PC-3 (cell line): Measurements from ENCODE around the gene MDGA2. TPM values are rescaled to one million over a fixed set of nuclear protein-coding genes. Genes with fewer than 3 reads are reported as not detected.

ENCODE experiments used
- ATAC-seq: fragments of 200-7000 bp; cut with Tn5 transposase; 2 replicates; pipeline ENCODE4 v1.9.1; 2020; ENCODE audit warnings: mild to moderate bottlenecking, moderate library complexity
- BruUV-seq: library from RNA; stranded (reverse); fragments of 400-500 nt; replicated peaks from 2 replicates; lab custom pipeline; 2021; lab: Mats Ljungman, UMichigan
- CTCF ChIA-PET: fragments of 300-600 bp; sonication (Branson Sonifier 250); formaldehyde crosslinking; loops from one replicate; lab custom pipeline; 2022; ENCODE audit warnings: antibody characterized with exemption; lab: Charles Lee
- POLR2A ChIA-PET: fragments of 300-600 bp; sonication (Branson Sonifier 250); formaldehyde crosslinking; loops from one replicate; lab custom pipeline; 2022; ENCODE audit warnings: antibody characterized with exemption; ENCODE audit not compliant: unreplicated experiment; lab: Charles Lee
- DNase-seq: peaks from one replicate; pipeline ENCODE4 v3.0.0-alpha.2; 2015
- H2AFZ ChIP-seq: fragments of 300-600 bp; sonication (generic); 2 replicates; pipeline ENCODE4 v1.6.0; 2016; ENCODE audit warnings: antibody characterized with exemption, low read length
- H3F3A ChIP-seq: fragments of 300-600 bp; sonication (generic); one replicate; pipeline ENCODE4 v1.6.0; 2017; ENCODE audit warnings: antibody characterized with exemption, low read length, control low read depth, mild to moderate bottlenecking; ENCODE audit not compliant: unreplicated experiment
- H3K27ac ChIP-seq: fragments of 300-600 bp; sonication (generic); 2 replicates; pipeline ENCODE4 v1.5.1; 2016; ENCODE audit warnings: mild to moderate bottlenecking, low read length
- H3K27me3 ChIP-seq: fragments of 300-600 bp; sonication (generic); 2 replicates; pipeline ENCODE4 v1.6.1; 2016; ENCODE audit warnings: low read length, mixed read lengths
- H3K36me3 ChIP-seq: fragments of 300-600 bp; sonication (generic); 2 replicates; pipeline ENCODE4 v1.6.1; 2016; ENCODE audit warnings: low read depth, mixed run types, low read length, mixed read lengths
- H3K4me1 ChIP-seq: fragments of 300-600 bp; sonication (generic); 2 replicates; pipeline ENCODE4 v1.5.1; 2016; ENCODE audit warnings: low read length; ENCODE audit not compliant: insufficient read depth
- H3K4me2 ChIP-seq: fragments of 300-600 bp; sonication (generic); 2 replicates; pipeline ENCODE4 v1.6.0; 2016; ENCODE audit warnings: low read length
- H3K4me3 ChIP-seq: fragments of 300-600 bp; sonication (generic); 2 replicates; pipeline ENCODE4 v1.5.1; 2016; ENCODE audit warnings: mild to moderate bottlenecking, low read length, mixed read lengths
- H3K79me2 ChIP-seq: fragments of 300-600 bp; sonication (generic); 2 replicates; pipeline ENCODE4 v1.6.1; 2017; ENCODE audit warnings: low read length, mixed read lengths
- H3K9ac ChIP-seq: fragments of 300-600 bp; sonication (generic); 2 replicates; pipeline ENCODE4 v1.6.0; 2016; ENCODE audit warnings: mild to moderate bottlenecking, low read length
- H3K9me2 ChIP-seq: fragments of 300-600 bp; sonication (generic); replicated peaks from 2 replicates; pipeline ENCODE4 v1.6.1; 2016; ENCODE audit warnings: mixed run types, low read length, mixed read lengths
- H3K9me3 ChIP-seq: fragments of 300-600 bp; sonication (generic); 2 replicates; pipeline ENCODE4 v1.6.1; 2016; ENCODE audit warnings: low read length, mixed read lengths
- H4K20me1 ChIP-seq: fragments of 300-600 bp; sonication (generic); 2 replicates; pipeline ENCODE4 v1.6.1; 2016; ENCODE audit warnings: low read length, mixed read lengths
- CTCF ChIP-seq: fragments of 300-600 bp; sonication (generic); conservative IDR thresholded peaks from 2 replicates; pipeline ENCODE4 v1.5.1; 2017; ENCODE audit warnings: antibody characterized with exemption, low read depth, mild to moderate bottlenecking, low read length
- EZH2 ChIP-seq: fragments of 300-600 bp; sonication (generic); IDR thresholded peaks from one replicate; pipeline ENCODE4 v1.6.1; 2017; ENCODE audit warnings: antibody characterized with exemption, mild to moderate bottlenecking, low read length; ENCODE audit not compliant: unreplicated experiment
- EZH2phosphoT487 ChIP-seq: fragments of 300-600 bp; sonication (generic); IDR thresholded peaks from 2 replicates; pipeline ENCODE4 v1.6.1; 2018; ENCODE audit warnings: mild to moderate bottlenecking, antibody characterized with exemption, low read length, borderline replicate concordance
- intact Hi-C: fragments of 100-400 bp; cut with micrococcal nuclease; formaldehyde crosslinking; loops from 2 replicates; pipeline ENCODE4 v1.9.0; 2023
- total RNA-seq: library from RNA; depleted of rRNA; stranded (reverse); fragments of >200 nt; gene quantifications from 2 replicates; pipeline ENCODE4 v1.2.3, GENCODE V29; 2014

MDGA2 gene
- total RNA-seq, 1 experiment from 2014 or later, result 0.04 TPM

DNA sequence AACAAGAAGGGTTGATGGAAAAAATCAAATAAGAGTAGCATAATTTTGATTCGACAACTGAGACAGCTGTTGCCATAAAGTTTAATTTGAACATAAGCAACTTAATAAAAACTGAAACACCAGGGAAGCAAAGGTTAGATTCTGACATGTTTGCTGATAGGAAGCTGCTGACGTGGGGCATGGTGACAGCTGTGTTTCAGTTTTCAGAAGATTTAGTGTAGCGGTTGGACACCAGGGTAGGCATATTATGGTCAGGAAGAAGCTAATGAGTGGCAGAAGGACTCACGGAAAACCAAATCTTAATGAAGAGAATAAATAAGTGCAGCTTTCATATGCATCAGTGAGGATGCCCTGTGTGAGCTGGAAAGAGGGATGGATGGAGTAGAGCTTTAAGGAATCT is 687.1 kb downstream of the MDGA2 start:
- intact Hi-C loops, result no loop called here
- TF ChIP-seq CTCF, result no peak
- TF ChIP-seq EZH2, result no peak
- TF ChIP-seq EZH2phosphoT487, result no peak

DNA sequence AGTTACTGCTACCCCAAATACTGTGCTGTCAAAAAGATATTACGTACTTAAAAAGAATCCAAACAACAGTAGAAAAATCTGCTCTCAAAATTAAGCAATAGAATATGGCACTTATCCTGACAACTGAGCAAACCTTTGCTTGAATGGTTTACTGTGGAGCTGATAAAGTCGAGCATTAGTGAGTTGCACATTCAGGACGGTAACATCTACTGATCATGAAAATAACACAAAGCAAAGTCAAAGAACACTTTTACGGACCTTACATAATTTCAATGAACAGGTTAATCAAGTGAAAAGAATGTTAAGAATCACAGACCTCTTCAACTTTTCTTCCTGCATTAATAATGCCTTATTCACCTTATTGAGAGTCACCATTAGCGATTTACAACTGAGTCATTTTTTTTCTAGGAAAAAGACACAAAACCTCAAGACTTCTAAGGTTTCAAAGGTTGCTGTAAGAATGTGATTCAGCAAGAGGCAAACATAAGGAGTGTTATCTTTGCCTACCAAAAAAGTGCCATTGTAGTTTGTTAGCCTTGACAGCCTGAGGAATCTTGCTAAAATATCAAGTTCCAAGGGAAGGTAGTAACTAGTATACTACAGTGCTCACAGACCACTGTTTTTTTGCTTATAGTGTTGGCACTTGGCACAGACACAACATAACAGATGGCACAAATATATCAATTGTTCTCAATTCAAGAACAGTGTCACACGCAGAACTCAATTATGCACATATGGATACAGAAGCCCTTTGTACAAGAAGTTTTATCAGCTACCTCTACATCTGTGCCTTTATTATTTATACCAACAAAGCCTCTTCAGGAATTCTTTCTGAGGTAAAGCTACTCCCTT is 689.6 kb downstream of the MDGA2 start:
- Histone ChIP-seq H3K9ac (no peak overlapping the region), H2AFZ (no peak overlapping the region), H3K9me3 (no peaks in the 10 kb centered on the region), H3K36me3 (no peaks in the 10 kb centered on the region), H3F3A (no peaks in the 10 kb centered on the region), H3K4me3 (no peak overlapping the region), H3K27ac (no peak overlapping the region), H3K4me1 (no peaks in the 10 kb centered on the region), H3K27me3 (no peaks in the 10 kb centered on the region), H3K4me2 (0 out of 2 replicates have a peak overlapping the region, but pooled peaks have one; percentile 3), H3K9me2 (no peaks in the 10 kb centered on the region), H3K79me2 (no peaks in the 10 kb centered on the region), H4K20me1 (no peaks in the 10 kb centered on the region)
- TF ChIP-seq EZH2 (no peak), EZH2phosphoT487 (no peak)
- peak; percentile 49 for ATAC-seq
- ChIA-PET POLR2A (no interaction called here), CTCF (no interaction called here)
- BruUV-seq, result no TSS peak
- intact Hi-C loops, result no loop called here
- peak; percentile 49 for DNase-seq

More for the DNA sequence above, 687.1 kb downstream of the MDGA2 start:
- ATAC-seq (no peak), DNase-seq (no peak)
- Histone ChIP-seq H3K27me3 (no peaks in the 10 kb centered on the region), H3K4me1 (no peaks in the 10 kb centered on the region), H2AFZ (no peak overlapping the region), H3K9me2 (no peaks in the 10 kb centered on the region), H3K9ac (no peak overlapping the region), H3F3A (no peaks in the 10 kb centered on the region), H3K9me3 (no peaks in the 10 kb centered on the region), H3K36me3 (no peaks in the 10 kb centered on the region), H4K20me1 (no peaks in the 10 kb centered on the region), H3K27ac (no peak overlapping the region), H3K4me3 (no peak overlapping the region), H3K4me2 (no peak overlapping the region), H3K79me2 (no peaks in the 10 kb centered on the region)
- ChIA-PET POLR2A (no interaction called here), CTCF (no interaction called here)
- BruUV-seq, result no TSS peak

GRCh38 chr14:46973295-46973694 is 702.1 kb downstream of the MDGA2 start:
- intact Hi-C loops, result no loop called here
- Histone ChIP-seq H3K9me3 (0 out of 2 replicates have a peak, but pooled peaks cover 3% of the 10 kb centered on the region), H4K20me1 (no peaks in the 10 kb centered on the region), H3K27me3 (no peaks in the 10 kb centered on the region), H2AFZ (no peak overlapping the region), H3K36me3 (no peaks in the 10 kb centered on the region), H3F3A (no peaks in the 10 kb centered on the region), H3K4me2 (no peak overlapping the region), H3K4me3 (no peak overlapping the region), H3K9ac (no peak overlapping the region), H3K79me2 (no peaks in the 10 kb centered on the region), H3K27ac (no peak overlapping the region), H3K4me1 (no peaks in the 10 kb centered on the region), H3K9me2 (no peaks in the 10 kb centered on the region)
- DNase-seq (no peak), ATAC-seq (no peak)
- POLR2A ChIA-PET, result no interaction called here
- BruUV-seq, result no TSS peak
- CTCF ChIA-PET, result no interaction called here
- TF ChIP-seq EZH2phosphoT487 (no peak), CTCF (no peak), EZH2 (no peak)
